Heart left ventricle (tissue), 16 donors: Measurements from ENCODE around the gene DRAM1. TPM values are rescaled to one million over a fixed set of nuclear protein-coding genes. Genes with fewer than 3 reads are reported as not detected.

Experiments
- ATAC-seq, 4 donors: fragments of 200-7000 bp; cut with Tn5 transposase; one replicate each; pipeline ENCODE4 v1.9.1; 2020 to 2022; ENCODE audit warnings: moderate library complexity in 4 of 4, mild to moderate bottlenecking in 3 of 4, moderate number of reproducible peaks in 1 of 4
- DNase-seq, 5 donors: peaks; one replicate each; pipeline ENCODE4 v3.0.0-alpha.2; 2020
- H3K27ac ChIP-seq, 12 donors: fragments of 200-600 bp; sonication (generic) in 4 of 12; one replicate each; pipeline versions ENCODE4 v1.5.0 to v1.8.0; 2016 to 2022; ENCODE audit warnings: mild to moderate bottlenecking in 2 of 12
- H3K27me3 ChIP-seq, 9 donors: fragments of 200-600 bp; sonication (generic) in 2 of 9; one replicate each; pipeline versions ENCODE4 v1.5.1 to v1.8.0; 2016 to 2022; ENCODE audit warnings: mild to moderate bottlenecking in 3 of 9
- H3K36me3 ChIP-seq, 9 donors: fragments of 200-600 bp; sonication (generic) in 2 of 9; one replicate each; pipeline versions ENCODE4 v1.5.0 to v1.8.0; 2018 to 2022; ENCODE audit warnings: mild to moderate bottlenecking in 2 of 9
- H3K4me1 ChIP-seq, 12 donors: fragments of 200-600 bp; sonication (generic) in 4 of 12; one replicate each; pipeline versions ENCODE4 v1.5.0 to v1.8.0; 2016 to 2022; ENCODE audit warnings: mild to moderate bottlenecking in 3 of 12
- H3K4me3 ChIP-seq, 12 donors: fragments of 200-600 bp; sonication (generic) in 4 of 12; one replicate each; pipeline versions ENCODE4 v1.5.0 to v1.8.0; 2017 to 2022; ENCODE audit warnings: mild to moderate bottlenecking in 9 of 12, moderate library complexity in 4 of 12
- H3K9me3 ChIP-seq, 12 donors: fragments of 200-600 bp; sonication (generic) in 4 of 12; one replicate each; pipeline versions ENCODE4 v1.5.0 to v1.8.0; 2016 to 2022; ENCODE audit warnings: mild to moderate bottlenecking in 1 of 12
- POLR2A ChIP-seq, 2 donors: fragments of 450-650 bp; IDR thresholded peaks; one replicate each; pipeline ENCODE4 v1.6.1; 2017; ENCODE audit warnings: antibody characterized with exemption in 2 of 2, mild to moderate bottlenecking in 2 of 2, moderate library complexity in 2 of 2
- WGBS, 4 donors: extraction: QIAGEN DNeasy Blood & Tissue Kit in 2 of 4; methylation state at CpG; one replicate each; pipeline versions ENCODE4 v1.1.5 to v1.1.7; 2013 to 2018; 5-methylcytosine and 5-hydroxymethylcytosine counted together
- intact Hi-C, 10 donors: fragments of 100-400 bp; cut with DNase I; formaldehyde crosslinking; loops; one replicate each; pipeline versions ENCODE4 v1.11.1 to v1.14.2; 2022
- polyA plus RNA-seq, 2 donors: library from polyadenylated mRNA; stranded (reverse); fragments of 200-250 nt; gene quantifications; one replicate each; pipeline ENCODE4 v1.2.3, GENCODE V29; 2013
- total RNA-seq, 9 donors: library from RNA; depleted of rRNA in 2 of 9; stranded (reverse); fragments of >200 nt in 2 of 9; fragmentation: NEBNext Ultra II Directional in 3 of 9; extraction: Animal tissue kit (Norgen Biotek cat#: 25700) in 3 of 9; gene quantifications; one replicate each; pipeline versions ENCODE4 v1.1.0 to v1.2.4, GENCODE V29; 2016 to 2023
- TF ChIP-seq, protein P1 (sequence below), 12 donors: fragments of 200-600 bp; sonication (generic) in 4 of 12; IDR thresholded peaks; one replicate each; pipeline versions ENCODE4 v1.5.0 to v1.8.0; 2018 to 2022; ENCODE audit warnings: antibody characterized with exemption in 12 of 12, mild to moderate bottlenecking in 5 of 12
- donor health status: ischemic (EF 13 %, LVEDD 7.1; RV severe dilation, severe dysfunction).
- donor health status: healthy with polysubstance abuse.
- donor health status: DM: no; HTN: yes; CAD: no.
- donor health status: DM: no; HTN: no; CAD: no.
- donor health status: ischemic (EF 25% LVEDD 6.9; RV normal size, moderate dysfunction).
- donor health status: ischemic (EF 25% LVEDD 5.7; RV mildly dilated, moderate dysfunction).
- donor health status: healthy.
- donor health status: DM: yes; HTN: yes; CAD: no.
- donor health status: ischemic (EF 35%, LVEDD 5.7; RV mildly dilated, moderate dysfunction).
- donor health status: nonischemic (EF 11% LVEDD 7.7; RV severe dilation, severe dysfunction).
- donor health status: DM: yes; HTN: yes; CAD: no.
- donor health status: PGD.
- donor health status: ischemic (EF 29% LVEDD 5.4; RV normal size, mild dysfunction).
- donor health status: nonischemic (EF 23%, LVEDD 6.1; RV moderate dilation, normal function).

Gene DRAM1
- total and polyA plus RNA-seq, 11 donors, result 2.9 to 40.7 (median 4.3) TPM

DNA sequence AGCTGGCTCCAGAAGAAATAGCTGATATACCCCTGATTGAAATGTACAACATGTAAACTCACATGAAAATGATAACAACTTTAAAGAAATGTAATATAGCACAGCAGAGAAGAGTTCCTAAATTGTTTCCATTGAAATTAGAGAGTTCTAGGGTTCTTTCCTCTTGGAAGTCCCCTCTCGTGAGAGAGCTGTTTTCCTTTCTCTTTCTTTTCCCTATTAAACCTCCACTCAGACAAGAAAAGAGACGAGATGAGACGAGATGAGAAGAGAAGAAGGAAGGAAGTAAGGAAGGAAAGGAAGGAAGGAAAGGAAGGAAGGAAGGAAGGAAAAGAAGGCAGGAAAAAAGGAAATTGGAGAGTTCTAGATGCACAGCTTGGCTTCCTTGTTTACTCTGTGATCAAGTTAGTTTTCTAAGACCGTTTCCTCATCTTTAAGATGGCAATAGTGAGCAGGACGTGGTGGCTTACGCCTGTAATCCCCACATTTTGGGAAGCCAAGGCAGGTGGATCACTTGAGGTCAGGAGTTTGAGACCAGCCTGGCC, 11.9 kb downstream of the DRAM1 start:
- peaks cover 0 to 6% (median 0%) of the 10 kb centered on the region in 9 donors for H3K36me3 ChIP-seq
- H3K27me3 ChIP-seq, result no peaks in the 10 kb centered on the region
- intact Hi-C loops, result no loop called here
- H3K27ac ChIP-seq, result peak overlapping the region in 2 of 12 donors; percentile 43 to 69
- DNase-seq (no peak), ATAC-seq (no peak)
- no peaks in the 10 kb centered on the region for H3K9me3 ChIP-seq
- peaks cover 0 to 72% (median 1%) of the 10 kb centered on the region in 12 donors for H3K4me1 ChIP-seq
- 60 to 76% (median 69%) methylated on average over 6 of the region's 6 CpGs for WGBS, 4 donors
- no peak overlapping the region for H3K4me3 ChIP-seq
- no peak for TF ChIP-seq POLR2A (IDR thresholded peaks at IDR 0.05)
- TF ChIP-seq, protein P1, sequence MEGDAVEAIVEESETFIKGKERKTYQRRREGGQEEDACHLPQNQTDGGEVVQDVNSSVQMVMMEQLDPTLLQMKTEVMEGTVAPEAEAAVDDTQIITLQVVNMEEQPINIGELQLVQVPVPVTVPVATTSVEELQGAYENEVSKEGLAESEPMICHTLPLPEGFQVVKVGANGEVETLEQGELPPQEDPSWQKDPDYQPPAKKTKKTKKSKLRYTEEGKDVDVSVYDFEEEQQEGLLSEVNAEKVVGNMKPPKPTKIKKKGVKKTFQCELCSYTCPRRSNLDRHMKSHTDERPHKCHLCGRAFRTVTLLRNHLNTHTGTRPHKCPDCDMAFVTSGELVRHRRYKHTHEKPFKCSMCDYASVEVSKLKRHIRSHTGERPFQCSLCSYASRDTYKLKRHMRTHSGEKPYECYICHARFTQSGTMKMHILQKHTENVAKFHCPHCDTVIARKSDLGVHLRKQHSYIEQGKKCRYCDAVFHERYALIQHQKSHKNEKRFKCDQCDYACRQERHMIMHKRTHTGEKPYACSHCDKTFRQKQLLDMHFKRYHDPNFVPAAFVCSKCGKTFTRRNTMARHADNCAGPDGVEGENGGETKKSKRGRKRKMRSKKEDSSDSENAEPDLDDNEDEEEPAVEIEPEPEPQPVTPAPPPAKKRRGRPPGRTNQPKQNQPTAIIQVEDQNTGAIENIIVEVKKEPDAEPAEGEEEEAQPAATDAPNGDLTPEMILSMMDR (IDR thresholded peaks at IDR 0.05), result no peak

DNA sequence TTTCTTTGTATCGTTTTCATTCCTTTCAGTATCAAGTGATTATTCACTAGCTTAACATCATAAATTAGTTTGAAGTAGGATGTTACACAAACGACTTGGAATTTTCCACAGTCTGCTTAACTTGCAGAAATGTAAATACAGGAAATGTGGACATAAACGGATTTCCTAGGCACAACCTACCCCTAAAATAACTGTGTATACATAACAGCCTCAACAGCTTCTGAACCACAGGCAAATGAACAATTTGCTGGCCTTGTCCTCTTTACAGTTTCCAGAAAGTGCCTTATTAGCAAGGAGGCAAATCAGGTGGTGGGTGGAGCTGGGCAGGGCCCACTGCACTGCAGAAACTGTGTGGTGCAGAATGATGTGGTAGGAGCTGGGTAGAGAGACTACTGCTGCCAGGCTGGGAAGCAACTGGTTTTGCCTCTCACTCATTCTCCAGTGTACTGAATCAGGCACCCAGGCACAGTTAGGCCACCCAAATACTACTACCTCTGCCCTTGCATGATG, 14.1 kb downstream of the DRAM1 start:
- Histone ChIP-seq H3K27me3 (no peaks in the 10 kb centered on the region), H3K9me3 (no peaks in the 10 kb centered on the region), H3K4me1 (peaks cover 0 to 61% (median 1%) of the 10 kb centered on the region in 12 donors), H3K36me3 (no peaks in the 10 kb centered on the region), H3K27ac (peak overlapping the region in 2 of 12 donors; percentile 52 to 85), H3K4me3 (no peak overlapping the region)
- TF ChIP-seq POLR2A (IDR thresholded peaks at IDR 0.05), result no peak
- TF ChIP-seq, protein P1 (IDR thresholded peaks at IDR 0.05), result no peak
- intact Hi-C loops, result no loop called here
- WGBS, 4 donors, result 35 to 49% (median 43%) methylated on average over 3 of the region's 3 CpGs
- no peak for DNase-seq
- peak in 3 of 4 donors; percentile 28 to 71 (median 52) for ATAC-seq

DNA sequence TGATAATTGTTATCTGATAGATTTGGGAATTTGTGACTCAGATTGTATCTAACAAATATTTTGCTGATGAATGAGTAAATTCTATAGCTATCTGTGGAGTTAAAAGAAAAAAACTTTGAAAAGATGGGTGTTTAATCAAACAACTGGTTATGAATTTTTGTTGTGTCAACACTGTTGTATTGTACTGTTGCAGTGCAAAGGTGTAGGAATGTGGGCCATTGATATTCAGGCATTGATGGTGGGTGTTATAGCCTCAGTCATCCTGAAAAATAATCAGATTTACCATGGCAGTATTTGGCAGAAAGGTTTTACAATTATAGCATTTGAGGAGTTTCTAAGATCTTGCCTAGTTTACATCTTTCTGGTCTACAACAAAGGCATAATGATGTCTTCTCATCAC, 15.4 kb downstream of the DRAM1 start:
- intact Hi-C loops, result no loop called here
- DNase-seq, result no peak
- no peak for ATAC-seq
- Histone ChIP-seq H3K9me3 (no peaks in the 10 kb centered on the region), H3K27ac (peak overlapping the region in 1 of 12 donors; percentile 28), H3K36me3 (peaks cover 0 to 4% (median 0%) of the 10 kb centered on the region in 9 donors), H3K4me1 (peaks cover 0 to 48% (median 1%) of the 10 kb centered on the region in 12 donors), H3K27me3 (no peaks in the 10 kb centered on the region), H3K4me3 (no peak overlapping the region)
- TF ChIP-seq, protein P1 (IDR thresholded peaks at IDR 0.05), result no peak
- no peak for TF ChIP-seq POLR2A (IDR thresholded peaks at IDR 0.05)

DNA sequence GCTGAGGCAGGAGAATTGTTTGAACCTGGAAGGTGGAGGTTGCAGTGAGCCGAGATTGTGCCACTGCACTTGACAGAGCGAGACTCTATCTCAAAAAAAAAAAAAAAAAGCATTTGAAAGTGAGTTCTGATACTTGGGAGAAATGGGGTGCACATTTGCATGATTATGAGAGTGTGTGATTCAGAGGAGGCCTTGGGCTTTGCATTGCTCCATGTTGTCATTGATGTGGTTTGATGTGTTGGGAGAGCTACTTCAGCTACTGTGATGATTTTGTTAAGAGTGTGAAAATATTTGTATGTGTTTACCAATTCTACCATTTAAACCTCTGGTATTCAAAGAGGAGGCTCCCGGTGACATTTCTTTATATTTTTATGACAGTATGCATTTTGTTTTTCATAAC, 24.4 kb downstream of the DRAM1 start:
- Histone ChIP-seq H3K4me3 (no peak overlapping the region), H3K9me3 (no peaks in the 10 kb centered on the region), H3K36me3 (peaks cover 0 to 48% (median 7%) of the 10 kb centered on the region in 9 donors), H3K27me3 (no peaks in the 10 kb centered on the region), H3K27ac (peak overlapping the region in 1 of 12 donors; percentile 81), H3K4me1 (peaks cover 0 to 22% (median 0%) of the 10 kb centered on the region in 12 donors)
- WGBS, 4 donors, result 55 to 83% (median 68%) methylated on average over 3 of the region's 3 CpGs
- ATAC-seq (no peak), DNase-seq (no peak)
- intact Hi-C loops, result no loop called here
- TF ChIP-seq, protein P1 (IDR thresholded peaks at IDR 0.05), result no peak
- no peak for TF ChIP-seq POLR2A (IDR thresholded peaks at IDR 0.05)
